Panc1 (cell line): ENCODE measurements around the gene ZDHHC11. TPM values are rescaled to one million over a fixed set of nuclear protein-coding genes. Genes with fewer than 3 reads are reported as not detected.
A peak's percentile ranks its signal among the peaks of the same experiment; 100 is the strongest.

Source experiments
- ATAC-seq: fragments of 200-7000 bp; cut with Tn5 transposase; 2 replicates; pipeline ENCODE4 v1.9.1; 2020; ENCODE audit warnings: mild to moderate bottlenecking, moderate library complexity
- BruUV-seq: library from RNA; stranded (reverse); fragments of 400-500 nt; replicated peaks from 2 replicates; lab custom pipeline; 2021; lab: Mats Ljungman, UMichigan
- CTCF ChIA-PET: fragments of 300-600 bp; sonication (Branson Sonifier 250); formaldehyde crosslinking; loops from one replicate; lab custom pipeline; 2022; ENCODE audit warnings: antibody characterized with exemption; lab: Charles Lee
- POLR2A ChIA-PET: fragments of 300-600 bp; sonication (Branson Sonifier 250); formaldehyde crosslinking; loops from one replicate; lab custom pipeline; 2022; ENCODE audit warnings: antibody characterized with exemption; lab: Charles Lee
- DNase-seq: peaks from one replicate; pipeline ENCODE4 v3.0.0-alpha.2; 2010; ENCODE audit warnings: low read depth, low spot score
- H3K27ac ChIP-seq: 2 replicates; pipeline ENCODE4 v1.5.1; 2011; ENCODE audit warnings: mild to moderate bottlenecking, low read length, inconsistent platforms
- H3K27me3 ChIP-seq: fragments of 200-500 bp; sonication (Bioruptor generic); 2 replicates; pipeline ENCODE4 v1.6.0; 2014; ENCODE audit warnings: low read length, inconsistent platforms; ENCODE audit not compliant: control insufficient read depth, insufficient read depth
- H3K36me3 ChIP-seq: fragments of 200-500 bp; sonication (Bioruptor generic); 2 replicates; pipeline ENCODE4 v1.5.1; 2014; ENCODE audit warnings: inconsistent platforms, mild to moderate bottlenecking, low read length, moderate library complexity; ENCODE audit not compliant: control insufficient read depth, insufficient read depth
- H3K4me1 ChIP-seq: 2 replicates; pipeline ENCODE4 v1.5.1; 2011; ENCODE audit warnings: inconsistent platforms, mild to moderate bottlenecking, low read length, moderate library complexity; ENCODE audit not compliant: control insufficient read depth, insufficient read depth
- H3K4me3 ChIP-seq, 2 experiments: 2 replicates each; pipeline ENCODE4 v1.5.1; 2011 to 2012; ENCODE audit warnings: low read depth in 2 of 2, low read length in 2 of 2, mild to moderate bottlenecking in 2 of 2, inconsistent platforms in 1 of 2, moderate library complexity in 1 of 2
- H3K9me3 ChIP-seq: fragments of 200-500 bp; sonication (Bioruptor generic); 2 replicates; pipeline ENCODE4 v1.5.1; 2014; ENCODE audit warnings: low read depth, mild to moderate bottlenecking, inconsistent platforms, low read length, moderate library complexity; ENCODE audit not compliant: control insufficient read depth, insufficient read depth
- POLR2AphosphoS5 ChIP-seq: IDR thresholded peaks from 2 replicates; pipeline ENCODE4 v1.6.1; 2012; ENCODE audit warnings: mild to moderate bottlenecking, low read depth, low read length, moderate library complexity
- SIN3A ChIP-seq: IDR thresholded peaks from 2 replicates; pipeline ENCODE4 v1.6.1; 2012; ENCODE audit warnings: low read depth, mild to moderate bottlenecking, low read length, moderate library complexity, borderline replicate concordance; ENCODE audit not compliant: insufficient read depth
- TCF7L2 ChIP-seq: IDR thresholded peaks from 2 replicates; pipeline ENCODE4 v1.6.1; 2011; ENCODE audit warnings: mild to moderate bottlenecking, low read depth, low read length, inconsistent platforms
- in situ Hi-C: cut with HindIII; loops from 2 replicates; pipeline ENCODE4 v1.10.0; 2016; ENCODE audit warnings: low sequenced_read_pairs, low pct_unique_long_range_greater_than_20kb
- intact Hi-C: fragments of 100-400 bp; cut with micrococcal nuclease; formaldehyde crosslinking; loops from one replicate; pipeline ENCODE4 v1.10.0; 2022; ENCODE audit not compliant: unreplicated experiment
- total RNA-seq: library from RNA; stranded (reverse); gene quantifications from one replicate; pipeline ENCODE4 v1.2.1, GENCODE V29; 2021; ENCODE audit not compliant: unreplicated experiment
- TF ChIP-seq, protein P1 (sequence below), 2 experiments: IDR thresholded peaks; 2 replicates each; pipeline ENCODE4 v1.6.1; 2011 to 2012; ENCODE audit warnings: low read depth in 2 of 2, control low read depth in 1 of 2, low read length in 1 of 2, mild to moderate bottlenecking in 1 of 2, moderate library complexity in 1 of 2; ENCODE audit not compliant: insufficient read depth in 1 of 2
- TF ChIP-seq, protein P2 (sequence below): fragments of 450-650 bp; IDR thresholded peaks from 2 replicates; pipeline ENCODE4 v1.5.1; 2017; ENCODE audit warnings: mild to moderate bottlenecking

ZDHHC11 gene
- total RNA-seq, 1 experiment from 2014 or later = 3.0 TPM

DNA sequence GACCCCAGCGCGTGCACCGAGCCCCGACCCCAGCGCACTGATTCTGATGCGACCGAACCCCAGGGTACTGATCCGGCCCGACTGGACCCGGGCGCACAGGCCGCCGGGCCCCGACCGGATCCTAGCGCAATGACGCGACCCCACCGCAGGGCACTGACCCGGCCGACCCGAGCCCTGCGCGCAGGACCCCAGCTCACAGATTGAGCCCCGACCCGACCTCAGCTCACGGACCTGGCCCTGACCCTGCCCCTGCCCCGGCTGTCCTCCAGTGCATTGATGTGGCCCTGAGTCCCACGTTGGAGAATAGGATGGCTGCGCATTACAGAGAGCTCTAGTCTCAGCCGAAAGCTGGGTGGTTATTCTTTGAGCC lies 42.3 kb upstream of the ZDHHC11 start:
- TF ChIP-seq, protein P1, sequence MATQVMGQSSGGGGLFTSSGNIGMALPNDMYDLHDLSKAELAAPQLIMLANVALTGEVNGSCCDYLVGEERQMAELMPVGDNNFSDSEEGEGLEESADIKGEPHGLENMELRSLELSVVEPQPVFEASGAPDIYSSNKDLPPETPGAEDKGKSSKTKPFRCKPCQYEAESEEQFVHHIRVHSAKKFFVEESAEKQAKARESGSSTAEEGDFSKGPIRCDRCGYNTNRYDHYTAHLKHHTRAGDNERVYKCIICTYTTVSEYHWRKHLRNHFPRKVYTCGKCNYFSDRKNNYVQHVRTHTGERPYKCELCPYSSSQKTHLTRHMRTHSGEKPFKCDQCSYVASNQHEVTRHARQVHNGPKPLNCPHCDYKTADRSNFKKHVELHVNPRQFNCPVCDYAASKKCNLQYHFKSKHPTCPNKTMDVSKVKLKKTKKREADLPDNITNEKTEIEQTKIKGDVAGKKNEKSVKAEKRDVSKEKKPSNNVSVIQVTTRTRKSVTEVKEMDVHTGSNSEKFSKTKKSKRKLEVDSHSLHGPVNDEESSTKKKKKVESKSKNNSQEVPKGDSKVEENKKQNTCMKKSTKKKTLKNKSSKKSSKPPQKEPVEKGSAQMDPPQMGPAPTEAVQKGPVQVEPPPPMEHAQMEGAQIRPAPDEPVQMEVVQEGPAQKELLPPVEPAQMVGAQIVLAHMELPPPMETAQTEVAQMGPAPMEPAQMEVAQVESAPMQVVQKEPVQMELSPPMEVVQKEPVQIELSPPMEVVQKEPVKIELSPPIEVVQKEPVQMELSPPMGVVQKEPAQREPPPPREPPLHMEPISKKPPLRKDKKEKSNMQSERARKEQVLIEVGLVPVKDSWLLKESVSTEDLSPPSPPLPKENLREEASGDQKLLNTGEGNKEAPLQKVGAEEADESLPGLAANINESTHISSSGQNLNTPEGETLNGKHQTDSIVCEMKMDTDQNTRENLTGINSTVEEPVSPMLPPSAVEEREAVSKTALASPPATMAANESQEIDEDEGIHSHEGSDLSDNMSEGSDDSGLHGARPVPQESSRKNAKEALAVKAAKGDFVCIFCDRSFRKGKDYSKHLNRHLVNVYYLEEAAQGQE (IDR thresholded peaks at IDR 0.05; ENCODE audit: insufficient read depth in 1 of 2, low read depth in 2 of 2, low read length in 1 of 2) = no peak
- TF ChIP-seq POLR2AphosphoS5 = no peak
- TF ChIP-seq, protein P2, sequence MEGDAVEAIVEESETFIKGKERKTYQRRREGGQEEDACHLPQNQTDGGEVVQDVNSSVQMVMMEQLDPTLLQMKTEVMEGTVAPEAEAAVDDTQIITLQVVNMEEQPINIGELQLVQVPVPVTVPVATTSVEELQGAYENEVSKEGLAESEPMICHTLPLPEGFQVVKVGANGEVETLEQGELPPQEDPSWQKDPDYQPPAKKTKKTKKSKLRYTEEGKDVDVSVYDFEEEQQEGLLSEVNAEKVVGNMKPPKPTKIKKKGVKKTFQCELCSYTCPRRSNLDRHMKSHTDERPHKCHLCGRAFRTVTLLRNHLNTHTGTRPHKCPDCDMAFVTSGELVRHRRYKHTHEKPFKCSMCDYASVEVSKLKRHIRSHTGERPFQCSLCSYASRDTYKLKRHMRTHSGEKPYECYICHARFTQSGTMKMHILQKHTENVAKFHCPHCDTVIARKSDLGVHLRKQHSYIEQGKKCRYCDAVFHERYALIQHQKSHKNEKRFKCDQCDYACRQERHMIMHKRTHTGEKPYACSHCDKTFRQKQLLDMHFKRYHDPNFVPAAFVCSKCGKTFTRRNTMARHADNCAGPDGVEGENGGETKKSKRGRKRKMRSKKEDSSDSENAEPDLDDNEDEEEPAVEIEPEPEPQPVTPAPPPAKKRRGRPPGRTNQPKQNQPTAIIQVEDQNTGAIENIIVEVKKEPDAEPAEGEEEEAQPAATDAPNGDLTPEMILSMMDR = no peak
- CTCF ChIA-PET = no interaction called here
- in situ Hi-C loops = no loop called here
- DNase-seq (no peak), ATAC-seq (peak; percentile 6; the same call in 1 of the 2 replicates)
- no peaks in the 10 kb centered on the region for H3K27me3 ChIP-seq
- H3K4me3 ChIP-seq = peak overlapping the region; percentile 86 to 94
- intact Hi-C loops = no loop called here
- H3K4me1 ChIP-seq = peaks cover 23% of the 10 kb centered on the region
- no TSS peak for BruUV-seq
- H3K36me3 ChIP-seq = peaks cover 30% of the 10 kb centered on the region
- H3K9me3 ChIP-seq = no peaks in the 10 kb centered on the region
- POLR2A ChIA-PET = no interaction called here
- peak overlapping the region; percentile 84 for H3K27ac ChIP-seq

DNA sequence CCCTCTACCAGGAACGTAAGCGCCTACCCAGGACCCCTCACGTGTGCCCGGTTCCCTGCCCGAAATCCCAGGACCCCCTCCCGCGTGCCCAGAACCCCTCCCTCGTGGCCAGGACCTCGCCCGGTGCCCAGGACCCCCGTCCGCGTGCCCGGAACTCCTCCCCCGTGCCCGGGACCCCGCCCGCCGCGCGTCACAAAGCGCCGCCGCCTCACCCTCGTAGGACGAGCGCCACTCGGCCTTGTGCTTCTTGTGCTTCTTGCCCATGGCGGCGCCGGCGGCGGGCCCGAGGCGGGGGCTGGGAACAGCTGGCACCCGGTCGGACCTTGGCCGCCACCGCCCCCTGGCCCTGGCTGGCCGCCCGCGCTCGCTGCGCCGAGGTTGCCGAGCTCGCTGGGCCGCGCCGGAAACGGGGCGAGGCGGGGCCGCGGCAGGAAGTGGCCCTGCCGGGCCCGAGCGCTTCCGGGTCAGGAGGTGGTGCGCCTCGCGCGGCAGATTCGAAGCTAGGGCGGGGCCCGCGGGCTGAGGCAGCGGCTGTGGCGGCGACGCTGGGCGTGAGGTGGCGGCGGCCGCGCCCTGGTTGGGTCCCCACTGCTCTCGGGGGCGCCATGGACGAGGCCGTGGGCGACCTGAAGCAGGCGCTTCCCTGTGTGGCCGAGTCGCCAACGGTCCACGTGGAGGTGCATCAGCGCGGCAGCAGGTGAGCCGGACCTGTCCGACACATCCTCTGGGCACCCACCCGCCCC lies 41.8 kb upstream of the ZDHHC11 start, which contains the start of the genes BRD9 and TRIP13:
Gene BRD9 (minus strand): TSS at position 408 of the 743 bp plus-strand sequence. CDS start 144 bp downstream, at position 264.
Gene TRIP13 (plus strand): TSS at position 491 of the 743 bp plus-strand sequence. CDS start 115 bp downstream, at position 606.
- BruUV-seq = no TSS peak
- intact Hi-C loops (no loop called here), in situ Hi-C loops (no loop called here)

More for the DNA sequence above, 41.8 kb upstream of the ZDHHC11 start, which contains the start of the genes BRD9 and TRIP13:
- CTCF ChIA-PET = no interaction called here
- DNase-seq = no peak
- Histone ChIP-seq H3K9me3 (no peaks in the 10 kb centered on the region), H3K4me3 (peak within 1 kb of the TSS; percentile 86 to 94), H3K36me3 (peaks cover 30% of the 10 kb centered on the region), H3K4me1 (peaks cover 23% of the 10 kb centered on the region), H3K27ac (peak within 1 kb of the TSS; percentile 94), H3K27me3 (no peaks in the 10 kb centered on the region)
- peak; percentile 95 for ATAC-seq
- POLR2A ChIA-PET = no interaction called here
- peak; percentile 99 for TF ChIP-seq SIN3A
- peak; percentile 91 for TF ChIP-seq TCF7L2
- TF ChIP-seq, protein P1 (IDR thresholded peaks at IDR 0.05; ENCODE audit: insufficient read depth in 1 of 2, low read depth in 2 of 2, low read length in 1 of 2) = no peak
- peak; percentile 82 for TF ChIP-seq POLR2AphosphoS5
- TF ChIP-seq, protein P2 = no peak
